NCI-H2227 treated with DMSO at 0.1 percent for 48 hours (cell line): ENCODE results near the gene FAM181A.

Experiments used
- DNase-seq: peaks from one replicate; lab custom pipeline; 2025; lab: John Stamatoyannopoulos, UW

FAM181A gene

DNA sequence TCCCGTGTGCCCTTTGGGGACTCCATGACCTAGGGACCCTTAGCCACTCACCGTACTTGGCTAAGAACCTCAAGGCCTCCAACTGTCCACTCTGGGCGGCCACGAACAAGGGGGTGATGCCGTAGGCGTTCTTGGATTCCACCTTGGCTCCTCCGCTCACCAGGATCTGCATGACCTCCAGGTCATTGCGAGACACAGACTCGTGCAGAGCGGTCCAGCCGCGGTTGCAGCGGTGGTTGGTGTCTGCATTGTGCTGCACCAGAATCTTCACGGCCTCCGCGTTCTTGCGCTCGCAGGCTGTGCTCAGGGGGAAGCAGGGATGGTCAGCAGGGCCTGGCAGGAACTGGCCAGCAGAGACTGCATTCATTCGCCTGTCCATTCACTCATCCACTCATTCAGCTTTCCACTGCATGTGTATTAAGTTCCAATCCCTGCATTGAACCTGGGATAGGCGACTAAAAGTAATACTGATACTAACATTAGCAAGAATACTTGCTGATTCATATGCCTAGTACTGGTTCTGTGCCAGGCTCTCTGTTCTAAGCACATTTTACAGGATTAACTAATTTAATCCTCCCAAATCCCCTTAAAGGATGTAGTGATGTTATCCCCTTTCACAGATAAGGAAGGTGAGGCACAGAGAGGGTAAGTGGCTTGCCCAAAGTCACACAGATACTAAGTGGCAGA, 23.9 kb downstream of the FAM181A start:
- DNase-seq, result no peak

DNA sequence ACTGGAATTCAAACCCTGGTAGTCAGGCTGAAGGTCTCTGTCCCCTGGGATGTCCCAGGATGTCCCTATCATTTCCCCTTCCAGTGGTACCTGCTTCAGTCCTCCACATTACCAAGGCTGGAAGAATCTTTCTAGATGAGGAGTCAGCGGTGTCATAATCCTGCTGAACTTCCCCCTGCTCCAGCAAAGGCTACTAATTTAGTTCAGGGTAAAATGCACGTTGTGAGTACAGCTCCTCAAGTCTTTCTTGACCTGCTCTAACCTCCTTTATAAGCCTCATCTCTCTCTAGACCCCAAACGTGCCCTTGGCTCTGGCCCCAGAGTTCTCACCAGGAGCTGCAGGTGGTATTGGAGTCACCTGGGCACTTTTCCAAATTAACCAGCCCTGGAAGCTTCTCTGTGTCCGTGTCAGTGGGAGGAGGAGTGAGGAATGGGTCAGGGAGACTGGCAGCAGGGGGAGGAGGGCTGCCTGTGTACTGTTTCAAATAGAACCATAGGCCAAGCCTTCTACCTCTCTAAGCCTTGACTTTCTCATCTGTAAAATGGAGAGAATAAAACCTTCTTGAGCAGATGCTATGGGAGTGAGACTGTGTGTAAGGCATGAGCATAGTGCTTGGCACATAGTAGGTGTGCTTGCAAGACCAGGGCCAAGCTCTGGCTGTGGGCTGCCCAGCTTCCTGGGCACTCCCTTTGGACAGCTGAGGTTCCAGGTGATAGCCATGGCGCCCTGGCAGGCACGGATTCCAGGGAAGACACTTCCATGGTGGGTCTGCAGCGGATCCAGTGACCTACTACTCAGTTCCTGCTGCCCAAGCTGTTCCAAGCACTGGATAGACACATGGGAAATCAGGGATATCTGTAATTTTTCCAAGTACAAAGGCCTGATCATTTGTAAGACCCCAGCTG, 24.7 kb downstream of the FAM181A start:
- DNase-seq, result no peak

- no peak for DNase-seq
Measured at GRCh38 chr14:93952829-93953228, 25.7 kb downstream of the FAM181A start.

DNA sequence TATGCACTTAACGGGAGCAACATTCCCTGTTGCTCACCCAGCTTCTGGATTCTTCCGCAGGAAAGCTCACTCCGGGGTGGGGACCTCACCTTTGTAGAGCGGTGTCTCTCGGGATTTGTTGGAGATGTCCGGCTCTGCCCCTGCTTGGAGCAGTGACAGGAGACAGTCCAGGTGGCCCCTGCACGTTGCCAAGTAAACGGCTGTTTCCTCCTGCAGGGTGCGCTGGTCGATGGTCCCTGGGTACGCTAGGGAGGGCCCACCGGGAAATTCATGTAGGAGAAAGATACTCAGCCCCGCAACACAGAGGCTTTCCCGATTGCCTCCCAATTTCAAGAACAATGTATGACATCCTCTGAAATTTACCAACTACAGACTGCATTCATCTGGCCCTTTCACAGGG, 26.1 kb downstream of the FAM181A start:
- DNase-seq, result no peak

GRCh38 chr14:93953739-93954515, 26.8 kb downstream of the FAM181A start:
- no peak for DNase-seq

DNA sequence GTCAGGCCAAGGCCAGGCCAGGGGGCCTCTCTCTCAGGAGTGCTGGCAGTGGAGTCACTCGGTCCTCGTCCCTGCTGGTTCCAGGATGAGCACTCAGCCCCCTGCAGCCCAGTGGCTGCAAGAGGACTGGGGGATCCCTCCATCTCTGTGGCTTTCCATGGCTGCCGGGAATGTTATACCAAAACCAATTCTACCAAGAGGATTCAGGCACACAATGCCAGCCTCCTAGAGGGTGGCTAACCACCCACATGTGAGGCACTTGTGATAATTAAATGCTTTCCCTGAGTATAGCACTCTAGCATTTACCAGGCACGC, 27.3 kb downstream of the FAM181A start:
- no peak for DNase-seq

- no peak for DNase-seq
Measured at GRCh38 chr14:93954900-93955849, 28.0 kb downstream of the FAM181A start.

GRCh38 chr14:93955850-93956481, 28.8 kb downstream of the FAM181A start:
- DNase-seq, result no peak

- no peak for DNase-seq
Measured at GRCh38 chr14:93956514-93957332, 29.6 kb downstream of the FAM181A start.

GRCh38 chr14:93957333-93957710, 30.2 kb downstream of the FAM181A start:
- no peak for DNase-seq

- DNase-seq, result no peak
Measured at GRCh38 chr14:93957751-93958566, 30.8 kb downstream of the FAM181A start.

GRCh38 chr14:93958567-93959238, 31.6 kb downstream of the FAM181A start:
- no peak for DNase-seq

DNA sequence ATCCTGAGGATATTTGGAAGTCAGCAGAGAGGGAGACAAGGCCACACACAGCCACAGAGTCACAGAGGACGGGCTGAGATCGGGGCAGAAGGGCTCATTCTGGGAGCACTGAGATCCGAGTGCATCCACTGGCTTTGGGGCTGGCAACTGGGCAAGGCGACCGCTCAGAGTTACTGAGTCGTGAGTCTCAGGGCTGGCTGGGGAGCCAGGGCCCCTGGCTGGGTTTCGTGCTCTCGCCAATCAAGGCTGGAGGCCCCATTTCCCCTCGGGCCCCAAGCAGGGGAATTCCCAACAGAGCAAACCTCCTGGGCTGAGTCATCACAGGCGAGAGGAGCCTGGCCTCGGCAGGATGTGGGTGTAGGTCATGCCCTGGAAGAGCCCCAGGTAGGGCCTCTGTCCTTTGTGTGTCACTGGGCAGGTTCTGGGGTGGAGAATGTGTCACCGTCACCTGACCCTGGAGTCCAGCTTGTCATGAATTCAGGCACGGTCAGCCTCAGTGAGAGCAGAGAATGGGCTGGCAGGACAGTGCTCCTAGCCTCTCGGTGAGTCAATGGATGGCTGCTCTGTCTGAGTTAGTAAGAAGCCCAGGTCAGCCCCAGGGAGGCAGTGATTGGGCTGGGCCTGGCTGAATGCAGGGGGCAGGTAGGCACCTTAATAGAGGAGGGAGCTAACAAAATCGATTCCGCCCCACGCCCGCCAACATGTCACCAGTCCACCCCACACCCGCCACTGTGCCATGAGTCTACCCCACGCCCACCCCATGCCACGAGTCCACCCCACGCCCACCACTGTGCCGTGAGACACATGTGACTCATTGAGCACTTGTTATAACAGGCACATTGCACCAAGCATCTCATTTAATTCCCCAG, 32.3 kb downstream of the FAM181A start:
- DNase-seq, result no peak

GRCh38 chr14:93960108-93960475, 32.9 kb downstream of the FAM181A start:
- no peak for DNase-seq

DNA sequence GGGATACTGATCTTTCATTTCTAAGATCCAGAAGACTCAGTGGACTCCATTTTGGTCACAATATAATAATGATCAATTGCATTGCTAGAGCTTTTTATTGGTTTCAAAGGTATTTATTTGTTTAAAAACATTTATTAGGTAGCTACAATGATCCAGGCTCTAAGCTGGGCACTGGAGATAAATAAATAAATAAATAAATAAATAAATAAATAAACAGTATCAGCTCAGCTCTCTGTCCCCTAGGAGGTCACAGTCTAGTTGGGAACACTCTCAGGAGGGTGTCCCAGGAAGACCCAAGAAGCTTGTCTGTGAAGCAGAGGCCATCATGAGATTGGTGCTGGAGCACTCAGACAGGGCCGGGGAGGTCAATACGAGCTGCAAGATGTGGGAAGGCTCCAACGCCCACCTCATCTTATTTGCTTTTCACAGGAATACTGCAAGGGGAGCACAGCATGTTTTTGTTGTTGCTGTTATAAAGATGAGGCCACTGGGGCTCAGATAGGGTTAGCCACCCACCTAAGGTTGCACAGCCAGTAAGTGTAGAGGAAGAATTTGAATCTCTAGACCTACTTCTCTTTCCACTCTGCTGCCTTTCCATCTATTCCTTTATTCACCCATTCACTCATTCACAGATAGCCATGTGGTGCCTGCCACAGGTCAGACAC, 33.8 kb downstream of the FAM181A start:
- DNase-seq, result no peak

- no peak for DNase-seq
Measured at GRCh38 chr14:93961620-93962019, 34.5 kb downstream of the FAM181A start.
